GM19455 (cell line): Measurements from ENCODE around the gene GALNT4.

Experiments
- ATAC-seq: cut with Tn5 transposase; IDR thresholded peaks from one replicate; pipeline ENCODE4 v1.9.1; 2021; ENCODE audit not compliant: unreplicated experiment

Gene GALNT4

DNA sequence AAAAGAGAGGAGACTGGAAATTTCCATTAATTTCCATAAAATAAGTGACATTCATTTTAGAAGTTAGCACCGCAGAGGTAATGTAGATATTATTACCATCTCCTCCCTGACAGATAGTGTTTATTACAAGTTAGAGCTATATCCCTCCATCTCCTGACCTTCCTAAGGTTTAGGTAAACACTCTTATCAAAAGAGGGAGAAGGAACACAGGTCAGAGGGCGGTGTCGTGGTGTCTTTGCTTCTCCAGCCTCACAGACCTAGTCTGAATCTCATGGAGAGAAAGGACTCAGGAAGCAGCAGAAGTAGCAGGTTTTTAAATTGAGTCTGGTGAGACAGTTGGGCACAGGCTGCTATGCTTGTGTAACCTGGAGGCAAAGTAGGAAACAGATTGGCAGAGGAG, 12.8 kb upstream of the GALNT4 start:
- ATAC-seq, result no peak

GRCh38 chr12:89529738-89530137, 5.1 kb upstream of the GALNT4 start:
- ATAC-seq, result no peak

GRCh38 chr12:89528434-89528833, 3.8 kb upstream of the GALNT4 start:
- no peak for ATAC-seq

DNA sequence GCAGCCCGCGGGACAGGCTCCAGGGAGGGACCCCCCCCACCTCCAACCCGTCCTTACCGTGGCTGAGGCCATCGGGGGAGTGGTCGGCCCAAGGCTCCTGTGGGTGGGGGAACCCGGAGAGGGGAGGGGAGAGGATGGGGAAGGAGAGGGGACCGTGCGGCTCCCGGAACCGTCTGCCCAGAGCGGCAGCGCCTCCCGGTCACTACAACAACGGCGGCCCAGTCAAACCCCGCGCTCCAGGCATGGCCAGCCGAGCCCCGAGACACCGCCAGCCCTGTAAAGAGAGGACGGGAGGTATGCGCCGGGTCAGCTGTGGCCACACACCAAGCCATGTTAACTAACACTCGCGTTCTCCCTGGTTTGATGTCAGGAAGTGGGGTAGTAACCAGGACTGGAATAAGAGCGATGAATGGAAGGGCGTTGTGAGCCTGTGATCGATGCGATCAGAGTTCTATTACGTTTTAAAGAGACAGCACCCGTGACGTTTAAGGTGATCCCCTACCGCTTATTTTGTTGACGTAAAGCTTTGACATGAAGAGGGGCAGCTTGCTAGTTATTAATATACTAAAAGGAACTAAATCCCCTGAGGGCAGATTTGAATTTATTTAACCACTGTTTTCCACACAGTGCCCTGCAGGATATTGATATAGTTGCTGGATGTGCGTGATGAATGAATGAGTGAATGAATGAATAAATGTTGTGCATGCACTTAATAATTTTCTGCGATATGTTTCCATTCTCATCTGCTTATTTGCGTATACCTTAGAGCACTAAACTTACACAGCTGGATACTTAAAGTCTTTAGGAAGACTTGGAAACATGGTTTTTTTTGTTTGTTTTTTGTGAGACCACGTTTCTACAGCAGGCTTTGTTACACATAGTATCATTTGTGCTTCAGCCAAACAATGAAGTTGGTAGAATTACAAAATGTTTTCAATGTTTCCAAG, 1.5 kb upstream of the GALNT4 start, which contains the start of gene POC1B:
TSS of gene POC1B (minus strand) at position 224 of the 947 bp plus-strand sequence. CDS start at position 72, 152 bp downstream.
- peak; percentile 69 for ATAC-seq

DNA sequence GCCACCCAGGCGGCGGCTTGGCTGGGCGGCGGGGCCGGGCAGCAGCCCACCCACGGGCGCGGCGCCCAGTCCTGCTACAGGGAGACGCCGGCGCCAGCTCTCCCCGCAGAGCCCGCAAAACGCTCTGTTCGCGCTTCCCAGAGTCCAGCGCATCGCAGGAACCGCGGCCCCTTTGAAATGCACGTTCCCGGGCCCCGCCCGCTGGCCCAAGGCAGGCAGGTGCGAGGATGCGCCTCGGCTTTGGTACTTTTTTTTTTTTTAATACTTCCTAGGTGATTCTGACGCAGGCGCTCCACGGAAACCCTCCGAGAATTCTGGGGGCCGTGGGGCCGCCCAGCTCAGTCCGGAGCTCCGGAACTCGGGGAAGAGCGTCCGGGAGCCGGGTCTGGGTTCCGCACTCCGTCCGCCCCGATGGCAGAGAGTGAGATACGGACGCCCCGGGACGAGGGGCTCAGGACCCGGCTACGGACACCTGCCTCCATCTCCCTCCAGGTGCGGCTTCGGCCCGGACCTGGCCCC, 768 bp upstream of the GALNT4 start:
- ATAC-seq, result peak; percentile 39

DNA sequence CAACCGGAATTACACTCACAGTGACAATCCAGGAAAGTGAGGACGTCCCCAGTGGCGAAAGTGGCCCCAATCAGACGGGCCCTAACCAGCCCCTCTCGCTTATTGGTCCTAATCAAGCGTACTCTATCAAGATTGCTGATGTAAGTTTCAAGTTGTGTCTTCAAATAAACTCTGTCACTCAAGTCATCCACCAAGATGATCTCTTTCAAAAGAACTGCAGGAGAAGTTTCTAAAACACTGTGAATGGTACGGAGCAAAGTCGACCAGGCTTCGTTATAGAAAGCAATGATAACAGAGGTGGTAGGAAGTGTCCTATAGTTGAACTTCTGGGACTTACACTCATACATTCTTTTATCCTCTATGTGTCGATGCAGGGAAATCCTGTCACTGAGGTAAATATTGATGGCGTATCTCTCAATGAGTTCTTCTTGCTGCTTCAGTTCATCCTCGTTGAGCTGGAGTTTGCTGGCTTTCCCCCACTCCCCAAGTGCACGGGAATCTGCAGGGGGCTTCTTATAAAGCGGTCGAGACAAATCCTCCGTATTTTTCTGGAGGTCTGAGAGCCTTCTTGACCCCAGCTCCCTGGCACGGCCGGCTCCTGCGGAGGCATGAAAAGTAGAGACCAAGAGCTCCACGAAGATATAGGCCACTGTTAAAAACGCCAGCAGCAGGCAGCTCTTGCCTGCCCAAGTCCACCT, 604 bp downstream of the GALNT4 start:
- no peak for ATAC-seq

DNA sequence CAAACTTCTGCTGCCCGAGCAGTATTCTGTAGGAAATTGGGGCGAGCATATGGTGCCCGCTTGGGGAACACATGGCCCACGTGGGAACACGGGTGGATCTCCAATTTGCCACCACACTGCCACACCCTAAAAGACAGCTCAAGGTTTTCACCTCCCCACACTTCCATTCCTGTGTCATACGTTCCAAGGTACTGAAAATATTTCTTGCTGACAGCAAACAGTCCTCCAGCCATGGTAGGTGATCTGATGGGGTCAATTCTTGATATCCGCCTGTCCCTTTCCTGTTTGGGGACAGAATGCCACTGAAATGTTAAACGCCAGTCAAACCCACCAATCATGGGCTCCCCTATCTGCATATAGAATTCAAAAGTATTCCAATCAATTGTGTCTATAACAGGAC, 1.2 kb downstream of the GALNT4 start:
- no peak for ATAC-seq

DNA sequence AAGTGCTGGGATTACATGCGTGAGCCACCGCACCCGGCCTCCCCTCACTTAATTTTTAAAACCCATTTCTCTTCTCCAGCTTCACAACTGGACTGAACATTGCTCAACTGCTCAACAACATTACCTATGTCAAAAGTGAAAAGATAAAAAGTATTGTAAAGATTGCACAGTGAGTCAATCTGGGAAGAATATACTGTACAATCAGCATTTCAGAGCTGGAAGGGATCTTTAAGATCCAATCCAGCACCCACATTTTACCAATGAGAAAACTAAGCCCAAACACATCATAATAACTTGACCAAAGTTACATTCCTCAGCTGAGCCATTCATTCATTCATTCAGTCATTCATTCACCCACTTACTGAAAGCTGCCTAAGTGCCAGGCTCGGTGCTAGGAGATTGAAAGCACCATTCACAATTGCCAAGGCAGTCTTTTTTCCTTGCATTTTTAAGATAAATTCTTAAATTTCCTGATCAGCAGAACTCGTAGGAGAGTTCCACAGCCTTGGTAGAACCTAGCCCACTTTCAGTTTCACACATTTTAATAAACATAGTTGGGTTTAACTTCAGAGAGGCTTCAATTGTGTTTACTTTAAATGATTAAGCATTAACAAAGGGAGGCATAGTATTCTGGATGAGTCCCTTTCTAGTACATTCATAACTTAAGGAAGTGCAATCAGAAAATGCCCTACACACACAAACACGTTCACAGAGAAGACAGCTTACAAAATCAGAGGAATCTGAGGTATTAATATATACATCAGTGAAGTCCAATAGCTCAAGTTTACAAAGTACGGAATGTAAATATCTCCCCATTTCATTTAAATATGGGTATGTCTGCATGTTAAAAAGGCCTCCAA, 3.0 kb downstream of the GALNT4 start:
- ATAC-seq, result no peak

- ATAC-seq, result no peak
Observed at GRCh38 chr12:89517720-89518119, 6.9 kb downstream of the GALNT4 start.

DNA sequence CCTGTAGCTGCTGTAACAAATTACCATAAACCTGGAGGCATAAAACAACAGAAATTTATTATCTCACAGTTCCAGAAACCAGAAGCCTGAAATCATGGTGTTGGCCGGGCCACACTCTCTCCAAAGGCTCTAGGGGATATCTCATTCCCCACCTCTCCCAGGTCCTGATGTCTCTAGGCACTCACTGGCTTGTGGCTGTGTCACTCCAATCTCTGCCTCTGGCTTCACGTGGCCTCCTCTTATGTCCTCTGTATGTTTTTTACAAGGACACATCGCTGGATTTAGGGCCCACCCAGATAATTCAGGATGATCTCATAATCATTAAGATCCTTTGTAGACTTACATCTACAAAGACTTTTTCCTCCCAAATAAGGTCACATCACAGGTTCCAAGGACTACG, 8.0 kb downstream of the GALNT4 start:
- no peak for ATAC-seq

- ATAC-seq, result peak; percentile 65
Observed at GRCh38 chr12:89514751-89515150, 9.8 kb downstream of the GALNT4 start.

GRCh38 chr12:89513544-89513943, 11.1 kb downstream of the GALNT4 start:
- no peak for ATAC-seq

- ATAC-seq, result no peak
Observed at GRCh38 chr12:89507015-89507824, 17.4 kb downstream of the GALNT4 start.

DNA sequence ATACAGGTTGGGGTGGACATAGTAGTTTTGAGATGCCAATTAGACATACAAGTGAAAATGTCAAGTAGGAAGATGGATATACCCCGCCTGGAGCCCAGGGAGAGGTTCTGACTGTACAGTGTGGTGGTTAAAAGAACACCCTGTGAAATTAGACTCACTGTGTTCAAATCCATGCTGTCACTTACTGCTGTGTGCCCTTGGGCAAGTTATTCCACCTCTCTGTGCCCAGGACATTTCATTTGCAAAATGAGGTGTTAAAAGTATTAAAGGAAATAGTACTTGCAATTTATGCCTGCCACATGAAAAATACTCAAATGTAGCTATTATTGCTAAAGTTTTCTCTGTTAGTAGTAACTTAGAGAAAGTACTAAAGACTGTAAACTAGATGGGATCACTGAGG, 18.5 kb downstream of the GALNT4 start:
- ATAC-seq, result no peak

GRCh38 chr12:89504560-89505346, 19.8 kb downstream of the GALNT4 start:
- no peak for ATAC-seq

GRCh38 chr12:89501793-89502192, 22.8 kb downstream of the GALNT4 start:
- ATAC-seq, result no peak

- no peak for ATAC-seq
Observed at GRCh38 chr12:89499857-89500256, 24.7 kb downstream of the GALNT4 start.

DNA sequence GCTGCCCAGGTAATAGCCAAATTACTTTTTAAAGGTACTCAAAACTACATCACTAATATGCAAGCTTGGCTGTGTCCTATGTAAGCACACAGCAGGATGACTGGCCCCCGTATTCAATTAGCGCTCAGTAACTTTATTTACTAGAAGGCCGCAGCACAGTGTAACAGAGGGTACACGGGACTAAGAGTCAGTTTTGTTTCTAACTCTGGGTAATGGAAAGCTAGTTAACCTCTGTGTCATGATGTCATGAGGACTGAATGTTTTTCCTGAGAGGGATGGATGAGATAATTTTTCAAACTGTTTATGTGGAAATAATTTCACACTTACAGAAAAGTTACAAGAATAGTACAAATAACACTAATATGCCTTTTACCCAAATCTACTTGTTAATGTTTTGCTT, 27.1 kb downstream of the GALNT4 start:
- no peak for ATAC-seq

DNA sequence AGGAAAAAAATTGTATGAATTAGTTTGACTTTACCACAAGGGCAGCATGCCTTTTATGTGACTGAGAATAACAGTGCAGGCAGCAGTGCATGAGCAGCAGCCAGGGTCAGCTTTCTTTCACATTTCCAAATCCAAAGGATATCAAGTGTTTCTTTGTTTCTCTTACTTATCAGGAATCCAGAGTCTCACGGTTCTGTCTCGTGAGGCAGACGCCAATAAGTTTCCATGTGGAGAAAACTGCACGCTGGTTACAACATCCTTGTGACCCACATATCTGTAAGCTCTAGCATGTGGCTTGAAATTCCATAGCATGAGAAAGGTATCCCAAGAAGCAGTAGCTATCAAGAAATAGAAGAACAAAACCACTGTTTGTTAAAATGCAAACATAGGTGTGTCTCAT, 27.6 kb downstream of the GALNT4 start:
- ATAC-seq, result no peak
